GM21529 (cell line): Measurements from ENCODE around the gene TYW1.
"Not testable (repeated sequence)": the region's sequence is repeated elsewhere in the genome, so short reads cannot be mapped to it uniquely, and the experiment has no call there.

Experiments
- ATAC-seq: cut with Tn5 transposase; IDR thresholded peaks from one replicate; pipeline ENCODE4 v1.9.1; 2021; ENCODE audit not compliant: unreplicated experiment

TYW1 gene

GRCh38 chr7:67189160-67189559 is 192.5 kb downstream of the TYW1 start:
- ATAC-seq = not testable (repeated sequence)

DNA sequence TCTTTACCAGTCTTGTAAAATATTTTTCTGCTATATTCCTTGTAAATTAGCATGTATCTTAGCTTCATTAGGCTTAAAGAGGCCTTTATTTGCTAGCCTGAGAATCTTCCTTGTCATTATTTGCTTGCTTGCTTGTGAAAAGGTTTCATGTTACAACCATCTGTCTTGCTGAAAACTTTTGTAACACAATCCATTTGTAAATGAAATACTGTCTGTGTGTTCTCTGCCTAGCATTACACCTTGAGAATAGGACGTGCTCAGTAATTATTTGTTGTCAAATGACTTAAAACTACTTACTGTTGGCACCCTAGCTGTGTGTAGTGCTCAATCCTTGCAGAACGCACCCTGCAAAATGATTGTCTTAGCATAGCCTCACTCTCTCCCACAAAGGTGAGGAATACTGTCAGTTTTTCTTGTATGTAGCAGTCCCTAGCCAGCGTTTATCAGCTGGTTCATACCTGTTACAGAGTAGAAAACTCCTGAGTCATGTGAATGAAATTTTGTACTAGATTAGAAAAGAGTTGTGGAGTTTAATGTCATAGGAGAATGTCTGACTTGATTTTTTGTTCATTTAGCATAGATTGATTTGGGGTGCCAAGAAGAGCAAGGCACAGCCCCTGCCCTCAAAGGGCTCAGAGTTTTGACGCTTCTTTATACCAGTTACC is 193.3 kb downstream of the TYW1 start:
- not testable (repeated sequence) for ATAC-seq

GRCh38 chr7:67191002-67191720 is 194.5 kb downstream of the TYW1 start:
- ATAC-seq = not testable (repeated sequence)

- ATAC-seq = not testable (repeated sequence)
Measured at GRCh38 chr7:67192123-67192702, 195.6 kb downstream of the TYW1 start.

DNA sequence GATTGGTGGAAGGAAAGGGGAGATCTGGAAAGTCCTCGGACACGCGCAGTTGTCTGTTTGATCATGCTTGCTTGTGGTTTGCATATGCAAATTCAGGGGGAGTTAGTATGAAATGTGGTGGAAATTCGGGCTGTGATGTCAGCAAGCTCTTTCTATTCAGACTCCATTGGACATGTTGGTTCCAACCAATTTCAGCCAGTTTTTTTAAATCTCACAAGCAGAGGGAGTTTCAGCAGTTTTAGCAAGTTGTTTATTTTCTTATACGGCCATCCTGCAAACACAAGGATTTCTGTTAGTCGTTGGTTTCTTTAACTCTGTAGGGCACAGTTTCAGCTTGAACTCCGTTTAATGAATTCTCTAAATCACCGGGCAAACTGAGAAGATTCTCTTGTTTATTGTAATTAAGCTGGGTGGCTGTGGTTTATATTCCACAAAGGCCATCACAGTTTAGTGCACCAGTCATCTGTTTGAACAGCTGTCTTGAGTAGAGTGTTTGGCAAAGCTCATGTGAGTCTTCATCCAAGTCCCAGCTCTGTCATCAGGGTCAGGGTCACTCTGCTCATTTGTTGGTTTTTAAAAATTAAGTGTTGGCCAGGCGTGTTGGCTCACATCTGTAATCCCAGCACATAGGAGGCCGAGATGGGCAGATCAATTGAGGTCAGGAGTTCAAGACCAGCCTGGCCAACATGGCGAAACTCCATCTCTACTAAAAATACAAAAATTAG is 196.4 kb downstream of the TYW1 start:
- ATAC-seq = not testable (repeated sequence)

DNA sequence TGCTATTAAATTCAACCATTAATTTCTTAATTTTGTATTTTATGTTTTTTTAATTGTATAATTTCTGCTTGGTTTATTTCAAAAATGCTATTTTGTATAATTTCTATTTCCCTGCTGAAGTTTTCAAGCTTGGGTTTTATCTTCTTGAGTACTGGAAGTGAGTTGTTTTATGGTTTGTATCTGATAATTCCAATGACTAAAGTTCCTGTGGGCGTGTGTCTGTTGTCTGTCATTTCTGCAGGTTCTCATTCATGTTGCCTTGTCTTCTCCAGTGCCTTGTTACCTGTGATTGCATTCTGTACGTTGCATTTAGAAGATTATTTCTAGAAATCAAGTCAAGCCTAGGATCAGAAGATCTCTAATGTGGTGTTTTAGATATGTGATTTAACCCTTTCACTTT is 199.5 kb downstream of the TYW1 start:
- not testable (repeated sequence) for ATAC-seq

- ATAC-seq = not testable (repeated sequence)
Measured at GRCh38 chr7:67198865-67199526, 202.4 kb downstream of the TYW1 start.

GRCh38 chr7:67205772-67206171 is 209.1 kb downstream of the TYW1 start:
- not testable (repeated sequence) for ATAC-seq

- ATAC-seq = no peak
Measured at GRCh38 chr7:67206452-67206851, 209.8 kb downstream of the TYW1 start.

DNA sequence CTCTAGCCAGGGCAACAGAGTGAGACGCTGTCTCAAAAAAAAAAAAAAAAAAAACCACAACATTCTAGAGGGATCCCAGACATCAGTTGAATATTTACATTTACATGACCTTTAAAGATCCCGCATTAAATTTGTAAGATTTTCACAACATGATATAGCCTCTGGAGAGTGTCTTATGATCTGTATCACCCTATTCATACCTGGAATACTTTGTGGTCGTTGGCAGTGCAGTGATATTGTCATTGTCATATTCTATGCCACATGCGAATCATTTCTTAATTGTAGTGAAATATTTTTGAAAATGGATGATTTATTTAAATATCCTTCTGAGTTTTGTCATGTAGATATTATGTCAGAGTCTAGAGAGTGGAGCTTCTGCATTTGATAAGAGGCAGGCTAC is 212.0 kb downstream of the TYW1 start:
- ATAC-seq = not testable (repeated sequence)

DNA sequence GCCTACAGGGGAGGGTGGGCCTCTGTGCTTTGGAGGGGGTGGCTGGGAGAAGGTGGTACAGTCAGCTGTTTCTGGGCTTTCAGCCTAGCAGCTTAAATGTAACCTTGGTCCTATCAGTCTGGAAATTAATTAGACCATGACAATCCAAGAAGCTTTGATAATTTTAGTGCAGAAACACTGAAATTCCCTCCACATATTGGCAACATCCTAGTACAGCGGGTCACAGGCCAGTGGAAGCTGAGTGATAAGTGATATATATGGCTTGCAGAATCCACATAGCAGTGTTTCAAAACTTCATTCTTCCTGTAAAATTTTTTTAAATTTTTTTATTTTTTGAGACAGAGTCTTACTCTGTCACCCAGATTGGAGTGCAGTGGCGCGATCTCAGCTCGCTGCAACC is 212.6 kb downstream of the TYW1 start:
- no peak for ATAC-seq

GRCh38 chr7:67210567-67210966 is 213.9 kb downstream of the TYW1 start:
- ATAC-seq = no peak

DNA sequence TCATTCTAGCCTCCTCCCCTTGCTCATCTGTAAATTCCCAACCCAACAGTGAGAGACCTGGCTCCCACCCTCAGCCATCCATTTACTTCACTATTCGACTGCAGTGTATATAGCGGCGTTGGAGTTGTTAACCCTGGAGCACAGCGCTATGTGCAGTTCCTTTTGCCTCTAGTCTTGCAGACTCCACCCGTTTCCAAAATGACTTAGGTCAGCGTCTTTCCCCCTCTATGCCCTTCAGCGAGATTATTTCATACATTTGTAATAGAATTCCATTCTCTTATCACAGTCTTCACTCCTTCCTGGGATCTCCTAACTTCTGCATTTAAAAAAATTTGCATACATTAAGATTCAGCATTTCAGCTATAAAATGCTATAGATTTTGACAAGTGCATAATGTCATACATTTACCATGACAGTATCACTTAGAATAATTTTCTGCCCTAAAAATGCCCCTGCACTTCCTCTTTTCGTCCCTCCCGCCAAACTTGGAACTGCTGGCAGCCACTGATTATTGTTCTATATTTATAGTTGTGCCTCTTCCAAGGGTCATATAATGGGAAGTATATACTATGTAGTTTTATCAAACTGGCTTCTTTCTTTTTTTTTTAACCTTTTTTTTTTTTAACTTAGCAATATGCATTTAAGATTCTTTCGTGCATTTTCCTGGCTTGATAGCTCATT is 215.2 kb downstream of the TYW1 start:
- not testable (repeated sequence) for ATAC-seq

- not testable (repeated sequence) for ATAC-seq
Measured at GRCh38 chr7:67213038-67213437, 216.4 kb downstream of the TYW1 start.

DNA sequence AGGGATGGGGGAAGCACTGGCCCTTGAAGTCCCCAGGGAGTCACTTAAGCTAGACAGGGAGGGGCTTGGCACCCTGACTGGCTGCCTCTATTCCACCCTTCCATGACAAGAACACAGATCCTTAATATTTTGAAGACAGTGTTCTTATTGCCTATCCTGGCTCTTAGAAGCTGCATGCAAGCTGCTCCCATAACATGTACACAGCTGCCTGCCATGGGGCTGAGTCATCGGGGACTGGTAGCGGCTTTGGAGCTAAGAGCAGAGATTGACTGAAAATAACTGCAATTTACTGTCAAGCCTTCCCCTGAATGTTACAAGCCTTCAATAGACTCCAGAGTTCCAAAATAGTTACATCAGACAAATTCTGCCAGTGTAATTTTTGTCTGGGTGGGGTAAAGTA is 226.9 kb downstream of the TYW1 start:
- ATAC-seq = not testable (repeated sequence)

- ATAC-seq = not testable (repeated sequence)
Measured at GRCh38 chr7:67226340-67226907, 229.8 kb downstream of the TYW1 start.

DNA sequence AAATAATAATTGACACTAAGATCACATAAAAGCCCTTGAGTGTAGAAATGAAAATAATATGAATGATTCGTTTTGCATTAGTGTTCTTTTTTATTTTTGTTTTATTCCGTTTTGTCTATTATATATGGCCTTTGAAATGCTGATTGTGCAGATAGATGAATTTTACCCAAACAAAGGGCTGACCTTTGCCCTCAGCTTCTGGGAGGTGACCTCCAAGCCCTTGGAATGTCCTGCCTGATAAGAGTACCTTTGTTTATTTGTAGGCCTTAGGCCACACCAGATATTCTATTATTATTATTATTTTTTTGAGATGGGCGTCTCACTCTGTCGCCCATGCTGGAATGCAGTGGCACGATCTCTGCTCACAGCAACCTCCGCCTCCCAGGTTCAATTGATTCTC is 230.3 kb downstream of the TYW1 start:
- not testable (repeated sequence) for ATAC-seq

- ATAC-seq = not testable (repeated sequence)
Measured at GRCh38 chr7:67229018-67229417, 232.4 kb downstream of the TYW1 start.

DNA sequence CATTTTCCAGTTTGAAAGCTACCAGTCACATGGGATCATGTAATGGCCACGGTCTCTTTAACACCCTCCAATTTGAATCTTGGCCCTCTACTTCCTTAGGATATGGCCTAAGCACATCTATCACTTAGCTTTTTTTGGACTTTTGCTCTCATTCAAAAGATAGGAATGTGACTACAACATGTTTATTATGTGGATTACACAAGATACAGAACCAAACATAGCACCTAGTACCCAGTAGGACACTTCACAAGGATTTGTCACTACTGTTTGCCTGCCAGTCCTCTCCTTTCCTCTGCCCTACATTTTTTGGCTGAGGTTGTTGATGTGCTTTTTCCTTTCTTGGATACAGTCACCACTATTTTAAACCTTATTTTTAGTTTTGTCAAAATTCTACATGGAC is 233.4 kb downstream of the TYW1 start:
- ATAC-seq = not testable (repeated sequence)

DNA sequence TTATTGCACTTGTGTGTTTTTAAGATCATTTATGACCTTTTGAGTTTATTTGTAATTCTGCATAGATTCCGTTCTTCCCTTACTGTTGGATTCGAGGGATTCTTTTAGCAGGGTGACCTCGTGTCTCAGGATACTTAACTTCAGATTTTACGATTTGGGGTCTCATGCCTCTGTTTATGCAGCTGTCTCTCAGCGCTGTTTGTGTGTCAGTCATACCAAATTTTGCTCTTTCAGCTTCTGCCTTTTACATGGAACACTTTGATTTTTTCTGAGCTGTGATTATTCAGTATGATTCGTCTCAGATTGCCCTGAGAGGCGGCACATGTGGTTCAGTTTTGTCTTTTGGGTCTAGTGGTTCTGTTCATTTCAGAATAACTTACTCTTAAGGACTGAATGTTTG is 236.9 kb downstream of the TYW1 start:
- ATAC-seq = not testable (repeated sequence)
